HG02588 (cell line): ENCODE results near the gene BMF.
"Not testable (repeated sequence)": the region's sequence is repeated elsewhere in the genome, so short reads cannot be mapped to it uniquely, and the experiment has no call there.

Experiments used
- ATAC-seq: cut with Tn5 transposase; IDR thresholded peaks from one replicate; pipeline ENCODE4 v1.9.1; 2021; ENCODE audit warnings: mild to moderate bottlenecking, moderate library complexity; ENCODE audit not compliant: unreplicated experiment

Gene BMF

GRCh38 chr15:40108855-40109735 is at the start of gene BMF:
Gene BMF, minus strand, starts transcription at chr15:40108879. Its CDS starts 2,793 bp downstream, at chr15:40106086.
- ATAC-seq: peak; percentile 51

GRCh38 chr15:40157778-40158447 is 49.2 kb upstream of the BMF start:
- no peak for ATAC-seq

- no peak for ATAC-seq
Observed at GRCh38 chr15:40155270-40155910, 46.7 kb upstream of the BMF start.

- ATAC-seq: not testable (repeated sequence)
Observed at GRCh38 chr15:40154821-40155220, 46.1 kb upstream of the BMF start.

DNA sequence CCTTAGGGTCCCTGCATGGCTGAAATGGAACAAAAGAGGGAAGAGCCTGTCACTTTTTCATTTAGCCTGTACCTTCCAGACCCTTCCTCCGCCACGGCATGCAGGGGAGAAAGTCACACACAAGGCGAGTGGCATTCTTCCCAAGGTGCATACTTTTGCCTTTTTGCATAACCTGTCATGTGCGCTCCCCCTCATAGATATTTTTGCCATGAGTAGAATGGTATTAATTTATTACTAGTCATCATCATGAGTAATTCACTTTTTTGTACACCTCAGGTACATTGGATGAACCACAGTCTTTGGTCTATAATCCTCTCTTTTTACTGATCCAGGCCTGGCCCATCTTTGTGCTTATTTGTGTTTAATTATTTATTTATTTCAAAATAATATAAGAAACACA is 43.3 kb upstream of the BMF start:
- ATAC-seq: no peak

- no peak for ATAC-seq
Observed at GRCh38 chr15:40151499-40151898, 42.8 kb upstream of the BMF start.

- no peak for ATAC-seq
Observed at GRCh38 chr15:40150163-40150925, 41.7 kb upstream of the BMF start.

DNA sequence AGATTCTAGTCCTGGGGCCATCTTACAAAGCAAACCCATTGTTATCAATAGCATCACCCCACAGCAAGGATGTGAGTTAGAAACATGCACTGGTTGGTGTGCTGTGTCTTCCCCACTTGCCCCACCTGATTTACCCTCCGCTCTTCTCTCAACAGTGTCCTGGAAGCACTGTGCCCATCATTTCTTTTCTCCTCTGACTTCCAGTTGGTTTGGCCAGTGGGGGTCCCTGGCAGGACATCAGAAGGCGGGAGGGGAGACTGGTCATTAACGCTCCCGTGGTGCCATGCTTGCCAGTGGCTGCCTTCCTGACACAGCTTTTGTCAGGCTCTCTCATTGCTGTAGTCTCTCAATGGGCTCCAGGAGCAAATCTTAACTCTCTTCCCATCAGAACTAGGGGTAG is 40.7 kb upstream of the BMF start:
- no peak for ATAC-seq

DNA sequence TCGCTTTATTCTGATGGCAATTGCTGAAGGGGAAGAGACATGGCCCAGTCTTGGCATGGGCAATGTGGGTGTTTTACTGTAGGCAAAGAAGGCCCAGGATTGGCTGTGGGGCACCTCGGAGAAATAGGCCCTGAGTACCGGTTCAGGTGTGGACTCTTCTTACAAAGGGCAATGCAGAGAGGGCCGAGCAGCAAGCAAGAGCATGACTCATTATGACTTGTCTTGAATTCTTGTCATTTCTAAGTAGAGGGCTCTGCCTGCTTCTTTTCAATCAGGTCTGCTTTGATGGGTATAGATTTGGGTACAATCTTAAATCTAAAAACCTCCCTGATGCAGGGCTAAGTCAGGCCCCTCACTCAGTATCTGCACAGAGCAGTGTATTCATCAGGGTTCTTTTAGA is 37.4 kb upstream of the BMF start:
- no peak for ATAC-seq

- ATAC-seq: no peak
Observed at GRCh38 chr15:40142428-40142827, 33.7 kb upstream of the BMF start.

- ATAC-seq: not testable (repeated sequence)
Observed at GRCh38 chr15:40138201-40138570, 29.5 kb upstream of the BMF start.

- ATAC-seq: no peak
Observed at GRCh38 chr15:40137303-40138200, 28.9 kb upstream of the BMF start.

DNA sequence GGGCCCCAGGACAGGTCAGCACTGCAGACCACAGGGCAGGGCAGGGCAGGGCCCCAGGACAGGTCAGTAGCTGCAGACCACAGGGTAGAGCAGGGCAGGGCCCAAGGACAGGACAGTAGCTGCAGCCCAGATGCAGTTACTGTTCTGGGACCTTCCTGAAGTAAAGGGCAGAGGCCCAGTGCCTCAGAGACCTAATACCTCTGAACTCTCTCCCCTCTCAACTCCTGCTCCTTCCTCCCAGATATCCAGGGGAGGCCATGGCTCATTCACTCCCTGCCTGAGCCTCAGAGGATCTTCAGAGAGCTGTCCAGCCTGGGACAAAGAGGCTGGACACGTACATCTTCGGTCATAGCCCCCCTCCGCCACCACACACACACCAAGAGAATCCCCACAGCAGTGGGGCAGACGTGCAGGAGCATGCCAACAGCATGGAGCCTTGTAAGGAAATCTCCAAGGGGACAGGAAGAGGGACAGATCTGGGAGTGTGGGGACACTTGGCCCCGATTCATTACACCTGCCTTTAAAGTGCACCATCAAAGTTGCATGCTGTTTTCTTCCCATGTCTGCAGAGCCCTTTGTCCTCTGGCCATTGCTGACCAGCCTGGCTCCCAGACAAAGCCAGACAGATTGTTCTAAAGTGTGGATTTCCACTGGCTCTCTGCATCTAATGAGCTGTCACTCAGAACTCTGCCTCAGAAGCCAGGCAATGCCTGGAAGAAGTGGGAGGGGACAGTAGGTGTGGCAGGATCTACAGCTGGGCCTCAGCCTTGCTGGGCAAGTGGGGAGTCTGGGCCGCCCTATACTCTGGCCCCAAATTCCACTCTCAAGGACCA is 28.0 kb upstream of the BMF start:
- no peak for ATAC-seq

DNA sequence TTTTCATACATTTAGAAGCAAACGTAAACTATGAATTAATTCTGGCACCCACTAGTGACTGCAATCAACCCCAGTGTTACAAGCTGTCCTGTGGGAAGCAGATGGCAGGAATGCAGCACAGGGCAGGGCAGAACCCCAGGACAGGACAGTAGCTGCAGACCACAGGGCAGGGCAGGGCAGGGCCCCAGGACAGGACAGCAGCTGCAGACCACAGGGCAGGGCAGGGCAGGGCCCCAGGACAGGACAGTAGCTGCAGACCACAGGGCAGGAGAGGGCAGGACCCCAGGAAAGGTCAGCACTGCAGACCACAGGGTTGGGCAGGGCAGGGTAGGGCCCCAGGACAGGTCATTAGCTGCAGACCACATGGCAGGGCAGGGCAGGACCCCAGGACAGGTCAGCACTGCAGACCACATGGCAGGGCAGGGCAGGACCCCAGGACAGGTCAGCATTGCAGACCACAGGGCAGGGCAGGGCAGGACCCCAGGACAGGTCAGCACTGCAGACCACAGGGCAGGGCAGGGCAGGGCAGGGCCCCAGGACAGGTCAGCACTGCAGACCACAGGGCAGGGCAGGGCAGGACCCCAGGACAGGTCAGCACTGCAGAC is 27.3 kb upstream of the BMF start:
- ATAC-seq: not testable (repeated sequence)

DNA sequence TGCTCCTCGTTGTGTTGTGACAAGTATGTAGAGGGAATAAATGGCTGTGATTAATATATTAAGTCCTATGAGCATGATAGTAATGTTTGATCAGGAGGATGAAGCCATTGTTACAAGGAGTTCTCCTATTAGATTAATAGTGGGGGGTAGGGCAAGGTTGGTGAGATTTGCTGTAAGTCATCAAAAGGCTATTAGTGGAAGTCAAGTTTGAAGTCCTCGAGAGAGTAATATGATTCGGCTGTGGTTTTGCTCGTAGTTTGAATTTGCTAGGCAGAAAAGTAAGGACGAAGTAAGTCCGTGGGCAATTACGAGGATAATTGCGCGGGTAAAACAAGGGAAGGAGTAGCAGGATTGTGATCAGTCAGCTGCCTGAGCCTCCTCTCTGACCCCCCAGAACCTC is 26.2 kb upstream of the BMF start:
- no peak for ATAC-seq

DNA sequence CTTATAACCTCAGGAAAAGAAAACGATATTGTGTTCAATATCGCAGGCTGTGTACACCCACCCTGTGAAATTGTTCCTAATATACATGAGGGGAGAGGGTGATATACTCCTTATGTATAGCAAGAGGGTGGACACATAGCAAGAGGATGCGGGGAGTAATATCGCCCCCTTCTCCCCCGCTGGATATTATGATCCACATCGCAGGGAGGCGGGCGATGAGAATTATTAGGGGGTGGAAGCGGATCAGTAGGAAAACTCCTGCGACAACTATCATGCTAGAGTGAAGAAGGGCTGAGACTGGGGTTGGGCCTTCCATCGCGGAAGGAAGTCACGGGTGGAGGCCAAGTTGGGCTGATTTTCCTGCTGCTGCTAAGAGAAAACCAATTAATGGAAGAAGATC is 24.9 kb upstream of the BMF start:
- ATAC-seq: no peak

GRCh38 chr15:40130799-40131502 is 22.3 kb upstream of the BMF start:
- ATAC-seq: no peak

DNA sequence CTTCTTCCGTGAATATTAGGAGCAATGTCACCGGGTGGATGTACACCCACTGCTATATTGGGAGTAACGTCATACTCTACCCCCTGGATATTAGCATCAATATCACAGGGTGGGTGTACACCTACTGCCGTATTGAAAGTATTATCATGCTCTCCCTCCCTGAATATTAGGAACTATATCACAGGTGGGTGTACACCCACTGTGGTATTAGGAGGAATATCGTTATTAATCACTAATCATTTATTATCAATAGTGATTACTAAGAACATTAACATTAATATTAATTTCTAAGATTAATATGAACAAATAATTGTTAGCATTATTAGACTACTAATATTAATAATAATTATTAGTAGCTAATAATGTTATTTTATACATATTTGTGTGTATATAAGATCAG is 21.4 kb upstream of the BMF start:
- ATAC-seq: no peak
